HG03571 (cell line): ENCODE measurements around the gene NAT9.

Experiments
- ATAC-seq: cut with Tn5 transposase; IDR thresholded peaks from one replicate; pipeline ENCODE4 v1.9.1; 2021; ENCODE audit not compliant: unreplicated experiment

NAT9 gene

DNA sequence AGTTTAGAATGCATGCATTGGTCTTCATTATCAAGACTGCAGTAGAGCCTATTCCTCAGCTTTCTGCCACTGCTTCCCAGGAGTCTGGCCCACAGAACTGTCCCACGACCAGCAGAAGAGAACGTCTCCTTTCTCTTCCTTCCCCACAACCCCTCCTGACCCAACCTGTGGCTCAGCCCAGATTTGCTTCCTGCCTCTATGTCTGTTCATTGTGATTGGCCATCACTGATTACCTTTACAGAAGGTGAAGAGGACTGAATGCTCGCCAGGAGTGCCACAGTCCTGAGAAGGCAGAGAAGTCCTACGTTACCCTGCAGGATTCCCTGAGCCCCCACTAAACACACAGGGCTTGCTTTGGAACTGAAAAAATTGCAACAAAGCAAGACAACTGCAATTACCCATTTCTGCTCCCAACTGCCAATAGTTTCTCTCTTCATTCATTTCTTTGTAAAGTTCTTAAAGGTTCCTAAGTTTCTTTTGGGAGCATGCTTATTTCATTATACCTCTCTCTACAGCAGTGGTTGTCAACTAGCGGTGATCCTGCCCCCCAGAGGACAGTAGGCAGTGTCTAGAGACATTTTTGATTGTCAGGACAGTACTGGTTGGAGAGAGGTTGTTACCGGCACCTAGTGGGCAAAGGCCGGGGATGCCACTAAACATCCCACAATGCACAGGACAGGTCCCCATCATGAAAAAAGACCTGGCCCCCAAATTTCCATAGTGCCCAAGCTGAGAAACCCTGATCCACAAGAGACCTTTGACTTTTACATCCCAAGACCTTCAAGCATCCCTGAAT is 4.5 kb upstream of the NAT9 start:
- ATAC-seq = no peak

DNA sequence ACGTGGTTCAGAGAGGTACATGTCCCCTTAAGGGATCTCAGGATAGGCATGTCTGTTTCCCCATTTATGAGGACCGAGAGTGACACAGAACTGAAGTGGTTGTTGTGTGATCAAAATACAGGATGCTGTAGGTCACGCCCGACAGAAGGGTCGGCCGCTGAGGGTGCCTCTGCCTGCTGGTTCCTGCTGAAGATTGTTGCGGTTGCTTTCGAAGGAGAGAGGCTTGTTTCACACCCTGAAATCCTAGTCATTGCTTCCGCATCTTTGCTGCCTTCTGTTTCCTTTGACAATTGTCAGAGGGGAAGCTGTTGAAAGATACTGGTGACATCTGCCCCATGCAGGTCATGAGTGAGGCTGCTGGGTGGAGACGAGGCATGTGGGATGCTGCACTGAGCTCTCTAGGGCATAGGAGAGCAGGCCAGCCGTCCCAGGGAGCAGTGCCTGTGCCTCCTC is 3.8 kb upstream of the NAT9 start:
- ATAC-seq = no peak

DNA sequence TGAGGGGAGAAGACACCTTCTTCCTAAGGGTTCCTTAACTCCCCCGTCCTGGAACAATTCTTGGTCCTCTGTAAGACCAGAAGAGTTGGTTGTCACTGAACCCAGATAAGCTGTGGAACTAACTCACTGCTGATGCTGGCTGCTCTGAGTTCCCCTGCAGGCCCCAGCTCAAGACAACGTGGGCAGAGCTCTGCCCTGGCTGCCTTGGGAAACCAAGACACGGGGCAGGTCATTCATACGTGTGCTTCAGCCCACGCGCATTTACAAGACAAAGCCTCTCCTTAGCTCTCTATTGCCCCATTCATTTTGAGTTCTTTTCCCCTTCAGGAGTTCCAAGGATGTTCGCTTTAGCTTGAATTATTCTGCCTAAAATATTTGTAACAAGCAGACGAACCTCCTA is 3.4 kb upstream of the NAT9 start:
- no peak for ATAC-seq

DNA sequence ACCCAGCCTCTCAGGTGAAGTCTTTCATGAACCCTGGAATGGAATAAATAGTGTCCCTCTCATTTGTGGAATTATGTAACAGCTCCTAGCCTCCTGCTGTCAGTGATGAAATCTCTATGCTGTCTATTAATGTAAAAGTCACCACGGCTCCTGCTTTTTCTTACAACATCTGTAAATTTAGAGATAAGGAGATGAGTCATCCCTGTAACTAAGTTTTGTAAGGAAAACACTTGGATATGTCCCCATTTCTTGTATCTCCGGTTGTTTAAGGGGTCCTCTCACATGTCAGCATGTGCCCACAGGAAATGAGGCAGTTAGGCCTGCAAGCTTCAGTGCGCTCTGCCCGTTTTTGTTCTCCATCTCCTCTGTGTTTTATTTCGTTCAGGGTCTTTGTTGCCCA is 2.8 kb upstream of the NAT9 start:
- ATAC-seq = no peak

DNA sequence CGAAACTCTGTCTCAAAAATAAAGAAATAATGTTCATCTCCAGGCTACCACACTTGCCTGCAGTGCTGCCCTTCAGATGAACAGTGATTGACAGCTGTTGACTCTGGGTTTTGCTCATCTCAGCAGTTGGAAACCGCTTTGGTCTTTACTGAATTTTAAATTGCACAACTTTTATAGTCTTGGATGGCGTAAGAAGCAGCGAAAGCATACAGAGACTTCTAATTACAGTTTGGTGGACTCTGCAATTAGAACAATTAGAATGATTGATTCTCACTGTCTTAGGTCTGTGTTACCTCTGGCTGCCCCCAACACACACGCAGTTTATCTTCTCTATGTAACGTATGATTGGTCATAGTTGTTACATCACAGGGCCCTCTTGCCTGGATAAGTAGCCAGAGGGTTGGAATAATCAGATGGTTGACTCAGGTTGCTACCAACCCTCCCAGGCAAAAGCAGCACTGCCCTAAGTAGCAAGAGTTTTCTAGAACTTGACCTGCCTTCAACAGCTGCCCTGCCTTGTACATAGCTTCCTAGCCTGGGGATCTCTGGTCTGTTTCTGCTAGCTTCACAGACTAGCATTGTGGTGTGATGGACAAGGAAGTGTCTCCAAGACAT is 1.9 kb upstream of the NAT9 start:
- no peak for ATAC-seq

DNA sequence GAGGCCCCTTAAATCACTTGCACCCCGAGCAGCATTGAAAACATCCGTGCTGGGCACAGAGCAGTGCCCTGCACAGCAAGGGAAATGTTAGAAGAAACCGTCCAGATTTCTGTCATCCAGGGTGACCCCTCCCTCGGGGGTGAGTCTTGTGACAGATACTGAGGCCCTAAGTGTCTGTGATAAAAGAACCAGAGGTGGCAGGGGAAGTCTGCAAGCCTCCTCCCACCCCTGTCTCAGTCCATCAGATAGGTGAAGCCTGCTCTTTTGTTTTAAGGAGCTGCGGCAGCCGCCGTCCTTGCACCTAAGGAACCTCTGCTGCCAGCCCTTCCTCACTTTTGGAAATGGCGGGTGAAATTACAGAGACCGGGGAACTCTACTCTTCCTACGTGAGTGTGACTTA is 845 bp upstream of the NAT9 start:
- no peak for ATAC-seq

DNA sequence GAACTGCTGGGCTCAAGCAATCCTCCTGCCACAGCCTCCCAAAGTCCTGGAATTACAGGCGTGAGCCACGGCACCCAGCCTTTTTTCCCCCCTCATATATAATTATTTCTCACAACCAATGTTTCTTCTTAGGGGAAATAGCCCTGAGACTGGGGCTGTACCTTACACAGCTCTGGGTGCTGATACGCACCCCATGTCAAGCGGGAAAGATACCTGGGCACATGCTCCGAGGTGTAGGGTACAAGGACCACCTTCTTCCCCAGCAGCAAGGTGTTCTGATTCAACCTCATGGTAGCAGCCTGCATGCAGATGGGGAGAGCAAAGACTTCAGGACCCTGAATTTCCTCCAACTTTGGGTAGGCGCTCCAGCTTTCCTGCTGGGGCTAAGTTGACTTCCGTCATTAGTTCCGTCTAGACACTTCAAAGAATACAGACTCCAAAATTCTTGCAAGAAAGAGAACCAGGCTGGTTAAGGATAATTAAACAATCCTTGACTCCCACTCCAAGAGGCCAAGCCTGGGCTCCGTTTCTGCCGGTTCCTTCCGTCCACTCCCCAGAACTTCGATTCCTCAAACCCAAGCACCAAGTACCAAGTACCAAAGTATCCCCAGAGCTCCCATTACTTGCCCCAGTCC is 619 bp downstream of the NAT9 start:
- ATAC-seq = no peak

DNA sequence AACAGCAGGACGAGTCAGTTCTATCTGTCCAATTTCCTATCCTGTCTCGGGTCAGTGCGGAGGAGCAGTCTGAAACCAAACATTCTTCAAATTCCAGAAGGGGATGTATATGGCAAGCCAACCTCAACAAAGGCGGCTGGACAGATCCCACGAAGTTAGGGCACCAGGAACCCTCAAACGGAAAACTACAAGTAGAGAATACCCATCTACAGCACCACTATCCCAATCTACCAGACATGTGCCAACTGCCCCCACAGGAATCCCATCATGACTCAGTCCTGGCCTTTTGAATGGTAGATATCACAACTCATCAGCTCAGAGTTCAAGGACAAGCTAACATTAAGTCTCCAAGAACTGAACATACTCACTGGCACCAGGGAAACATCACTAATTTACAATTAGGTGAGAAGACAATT is 2.3 kb downstream of the NAT9 start:
- ATAC-seq = no peak

DNA sequence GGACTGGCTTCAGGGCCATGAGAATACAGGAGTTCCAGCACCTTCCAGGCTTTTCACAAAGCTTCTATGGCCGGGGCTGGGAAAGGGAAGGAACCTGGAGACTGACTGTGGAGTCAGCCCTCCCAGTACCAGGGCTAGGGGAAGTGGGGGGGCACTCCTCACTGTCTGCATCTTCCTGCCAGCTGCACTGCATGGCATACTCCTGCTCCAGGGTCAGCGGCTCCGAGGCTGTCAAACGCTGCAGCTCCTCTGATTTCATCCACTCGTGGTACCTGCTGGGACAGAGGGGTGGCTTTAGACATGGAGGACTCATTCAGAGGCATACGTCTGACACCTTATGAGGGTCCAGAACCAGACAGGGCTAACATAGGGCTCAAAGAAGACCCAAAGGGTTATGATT is 2.7 kb downstream of the NAT9 start:
- no peak for ATAC-seq

DNA sequence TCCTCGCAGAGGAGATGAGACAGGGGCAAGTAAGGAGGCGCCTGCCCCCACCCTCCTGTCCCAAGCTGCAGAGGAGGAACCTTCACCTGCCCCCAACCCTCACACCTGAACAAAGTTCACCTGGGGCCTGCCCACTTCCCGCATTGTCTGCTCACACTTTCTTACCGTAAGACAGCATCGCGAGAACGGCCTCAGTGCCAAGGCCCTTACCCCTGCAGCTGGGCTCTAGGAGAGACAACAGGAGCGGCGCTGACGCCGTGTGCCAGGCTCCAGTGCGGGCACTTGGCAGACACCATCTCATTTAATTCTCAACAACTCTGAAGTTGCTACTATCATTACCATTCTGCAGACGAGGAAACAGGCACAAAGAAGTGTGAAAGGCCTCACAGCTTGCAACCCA is 4.1 kb downstream of the NAT9 start:
- no peak for ATAC-seq

DNA sequence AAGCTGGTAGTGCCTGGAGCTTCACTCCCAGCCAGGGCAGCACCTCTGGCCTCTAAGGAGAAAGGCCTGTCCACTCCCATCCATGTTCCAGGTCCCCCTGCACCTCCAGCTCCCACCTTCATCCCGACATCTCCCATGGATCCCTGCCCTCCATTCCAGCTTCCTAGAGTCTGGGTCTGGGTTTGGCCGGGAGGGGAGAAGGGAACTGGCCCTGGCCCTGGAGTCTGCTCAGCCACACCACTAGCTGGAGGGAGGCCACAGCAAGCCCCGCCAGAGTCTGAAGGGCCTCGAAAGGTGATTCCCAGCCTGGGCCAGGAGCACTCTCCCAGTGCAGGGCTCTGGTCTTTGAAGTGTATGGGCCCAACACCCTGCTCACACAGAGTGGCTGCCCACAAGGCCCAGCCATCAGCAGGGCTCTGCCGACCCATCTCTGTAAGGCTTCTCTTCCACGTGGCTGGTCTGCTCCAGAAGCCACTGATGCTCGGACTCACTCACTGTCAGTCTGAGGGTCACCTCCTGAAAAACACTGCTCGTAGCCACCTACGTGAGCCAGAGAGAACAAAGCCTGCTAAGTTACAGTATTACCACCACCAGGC is 4.7 kb downstream of the NAT9 start:
- no peak for ATAC-seq

DNA sequence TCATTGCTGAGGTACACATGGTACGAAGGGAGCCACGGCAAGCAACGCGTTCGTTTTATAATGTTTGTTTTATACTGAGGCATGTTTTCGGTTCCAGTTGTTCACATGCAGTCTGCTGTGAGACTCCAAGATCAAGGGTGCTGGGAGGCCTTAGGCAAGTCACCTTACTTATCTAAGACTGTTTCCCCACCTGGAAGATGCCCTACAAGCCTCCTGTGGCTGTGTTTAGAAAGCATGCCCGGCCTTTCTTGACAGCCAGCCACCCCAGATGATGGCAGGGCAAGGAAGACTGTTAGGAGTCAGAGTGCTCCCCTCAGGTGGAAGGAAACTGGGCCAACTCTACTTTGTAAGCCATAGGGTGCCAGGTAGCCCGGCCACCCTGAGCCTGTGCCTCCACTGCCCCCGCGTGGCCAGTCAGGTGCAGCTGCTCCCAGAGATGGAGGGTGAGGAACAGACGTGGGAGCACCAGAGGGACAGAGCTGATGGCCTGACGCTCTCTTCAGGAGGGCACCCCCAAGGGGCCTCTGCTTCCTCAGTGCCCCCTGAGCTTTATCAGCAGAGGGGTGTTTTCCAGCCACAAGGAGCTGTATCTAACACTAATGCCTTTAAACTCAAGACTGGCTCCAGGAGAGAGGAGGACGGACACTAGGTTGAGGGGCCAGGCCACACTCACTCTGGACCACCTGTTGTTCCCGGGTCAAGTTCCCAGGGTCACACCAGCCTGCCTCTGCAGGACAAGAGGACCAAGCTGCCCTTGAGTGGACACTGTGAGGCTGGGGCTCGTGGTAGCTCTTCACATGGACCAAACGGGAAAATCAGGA is 5.4 kb downstream of the NAT9 start:
- ATAC-seq = no peak

DNA sequence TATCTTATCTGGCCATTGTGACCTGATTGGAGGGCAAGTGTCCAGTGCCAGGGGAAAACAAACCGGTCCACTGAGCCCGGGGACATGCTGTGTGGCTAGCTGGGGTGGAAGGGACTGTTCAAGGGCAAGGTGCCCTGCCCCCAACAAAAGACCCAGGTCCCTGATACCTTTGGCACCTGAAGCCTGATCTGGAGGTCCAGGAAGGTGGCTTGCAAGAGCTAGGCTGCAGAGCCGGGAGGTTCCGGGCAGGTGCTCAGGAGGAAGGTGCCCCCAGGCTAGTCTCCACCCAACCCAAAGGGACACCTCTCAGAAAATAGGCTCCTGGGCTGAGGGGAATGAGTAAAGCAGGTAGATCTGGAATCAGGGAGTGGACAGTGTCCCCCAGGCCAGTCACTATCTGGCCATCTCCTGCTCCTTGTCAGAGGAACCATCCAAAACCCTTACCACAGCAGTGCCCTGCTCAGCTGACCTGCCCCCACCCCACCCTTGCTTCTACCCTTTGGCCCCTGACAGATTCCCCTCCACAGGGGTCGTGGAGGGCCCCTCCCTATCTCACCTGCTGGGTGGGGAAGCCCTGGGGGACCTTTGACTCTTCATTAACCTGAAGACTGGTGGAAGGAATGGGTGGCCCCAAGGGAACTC is 6.2 kb downstream of the NAT9 start:
- ATAC-seq = no peak

DNA sequence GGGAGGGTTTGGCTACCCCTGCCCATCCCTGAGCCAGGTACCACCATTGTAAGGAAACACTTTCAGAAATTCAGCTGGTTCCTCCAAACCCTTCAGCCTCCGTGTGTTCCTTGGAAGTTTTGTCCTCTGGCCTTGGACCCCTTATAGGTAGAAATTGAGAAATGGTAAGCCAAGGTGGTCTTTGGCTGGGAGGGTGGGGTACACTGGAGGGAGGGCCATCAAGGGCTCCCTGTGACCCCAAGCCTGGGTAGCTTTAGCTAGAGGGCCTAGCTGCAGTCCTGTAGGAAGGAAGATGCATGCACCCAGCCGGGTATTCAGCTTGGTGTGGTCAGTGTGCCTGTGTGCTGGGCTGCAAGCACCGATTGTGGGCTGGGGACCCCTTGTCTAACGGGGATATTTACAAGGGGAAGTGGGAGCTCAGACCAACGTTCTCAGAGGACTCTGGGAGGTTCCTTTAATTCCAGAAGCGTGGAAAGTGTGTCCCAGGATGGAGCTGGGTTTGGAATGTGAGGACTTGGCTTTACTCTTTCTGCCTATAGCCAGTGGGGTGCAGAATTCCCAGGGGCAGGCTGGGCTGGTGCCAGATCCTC is 6.8 kb downstream of the NAT9 start:
- no peak for ATAC-seq

DNA sequence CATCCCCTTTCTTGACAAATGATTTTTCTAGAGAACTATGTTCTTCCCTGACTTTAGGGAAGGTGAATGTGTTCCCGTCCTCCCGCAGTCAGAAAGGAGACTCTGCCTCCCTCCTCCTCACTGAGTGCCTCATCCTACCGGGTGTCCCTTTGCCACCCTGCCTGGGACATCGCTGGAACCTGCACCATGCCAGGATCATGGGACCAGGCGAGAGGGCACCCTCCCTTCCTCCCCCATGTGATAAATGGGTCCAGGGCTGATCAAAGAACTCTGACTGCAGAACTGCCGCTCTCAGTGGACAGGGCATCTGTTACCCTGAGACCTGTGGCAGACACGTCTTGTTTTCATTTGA is 7.4 kb downstream of the NAT9 start:
- ATAC-seq = no peak

DNA sequence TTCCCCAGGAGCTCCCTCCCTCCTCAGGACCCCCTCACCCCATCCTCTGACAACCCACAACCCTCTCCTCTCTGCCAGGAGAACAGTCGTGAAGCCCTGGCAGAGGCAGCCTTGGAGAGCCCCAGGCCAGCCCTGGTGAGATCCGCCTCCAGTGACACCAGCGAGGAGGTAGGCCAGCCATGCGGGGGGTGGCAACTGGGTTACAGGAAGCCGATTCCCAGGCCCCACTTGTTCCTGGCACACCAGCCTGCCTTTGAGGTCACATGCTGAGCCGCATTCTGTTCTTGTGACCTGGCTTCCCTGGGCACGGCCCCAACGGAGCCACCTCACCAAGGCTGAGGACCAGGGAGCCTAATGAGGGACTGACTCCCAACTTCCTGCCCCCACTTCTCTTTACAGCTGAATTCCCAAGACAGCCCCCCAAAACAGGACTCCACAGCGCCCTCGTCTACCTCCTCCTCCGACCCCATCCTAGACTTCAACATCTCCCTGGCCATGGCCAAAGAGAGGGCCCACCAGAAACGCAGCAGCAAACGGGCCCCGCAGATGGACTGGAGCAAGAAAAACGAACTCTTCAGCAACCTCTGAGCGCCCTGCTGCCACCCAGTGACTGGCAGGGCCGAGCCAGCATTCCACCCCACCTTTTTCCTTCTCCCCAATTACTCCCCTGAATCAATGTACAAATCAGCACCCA is 7.9 kb downstream of the NAT9 start:
- no peak for ATAC-seq

DNA sequence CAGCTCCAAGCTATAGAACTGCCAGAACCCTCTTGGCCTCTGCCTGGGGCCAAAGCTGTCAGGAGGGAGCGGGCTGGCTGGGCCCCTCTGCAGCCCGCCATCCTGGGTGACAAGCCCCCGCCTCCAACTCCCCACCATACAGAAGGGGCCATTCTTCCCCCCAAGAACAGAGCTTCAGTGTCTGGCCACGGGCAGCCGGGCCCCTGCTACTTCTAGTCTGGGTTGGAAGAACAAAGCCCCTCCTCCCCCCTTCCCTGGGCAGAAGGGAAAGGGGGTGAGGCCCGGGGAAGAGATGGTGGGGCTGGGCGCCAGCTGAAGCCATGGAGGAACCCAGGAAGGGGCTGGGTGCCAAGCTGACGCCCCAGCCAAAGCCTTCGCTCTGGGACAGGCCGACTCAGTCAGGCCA is 9.0 kb downstream of the NAT9 start:
- ATAC-seq = no peak

DNA sequence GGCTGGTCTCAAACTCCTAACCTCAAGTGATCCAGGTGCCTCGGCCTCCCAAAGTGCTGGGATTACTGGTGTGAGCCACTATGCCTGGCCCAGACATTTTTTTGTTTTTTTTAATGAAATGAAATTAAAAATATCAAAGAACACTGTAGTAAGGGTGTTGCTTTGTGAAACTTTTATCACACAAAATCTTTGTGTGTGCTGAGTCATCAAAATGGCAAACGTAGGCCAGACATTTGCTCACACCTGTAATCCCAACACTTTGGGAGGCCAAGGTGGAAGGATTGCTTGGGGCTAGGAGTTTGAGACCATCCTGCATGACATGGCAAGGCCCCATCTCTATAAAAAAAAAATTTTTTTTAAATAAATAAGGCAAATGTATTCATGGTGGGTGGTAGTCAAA is 9.7 kb downstream of the NAT9 start:
- no peak for ATAC-seq

DNA sequence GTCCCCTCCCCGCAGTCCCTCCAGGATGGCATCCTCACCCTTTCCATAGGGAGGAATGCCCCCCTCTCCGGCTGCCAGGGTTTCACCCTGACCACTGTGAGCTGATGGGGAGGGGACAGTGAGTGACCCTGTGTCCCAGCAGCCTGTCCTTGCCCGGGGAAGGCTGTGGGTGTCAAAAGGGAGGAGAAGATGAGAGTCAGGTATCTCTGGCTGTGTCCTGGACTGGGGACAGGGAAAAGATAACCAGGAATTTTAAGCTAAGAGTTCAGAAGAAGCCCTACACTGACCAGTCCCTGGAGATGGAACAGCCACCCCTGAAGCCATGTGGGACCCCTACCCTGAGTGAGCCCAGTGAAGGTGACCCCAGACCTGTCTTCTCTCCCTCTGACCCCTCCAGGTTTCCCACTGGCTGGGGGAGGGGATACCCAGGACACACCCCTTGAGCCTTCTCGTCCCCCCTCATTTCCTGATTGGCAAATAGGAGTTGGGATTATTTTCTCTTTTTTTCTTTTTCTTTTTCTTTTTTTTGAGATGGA is 11.3 kb downstream of the NAT9 start:
- no peak for ATAC-seq
